ENCODE measurements around the gene SLC9B2.
"Not testable (repeated sequence)": the region's sequence is repeated elsewhere in the genome, so short reads cannot be mapped to it uniquely, and the experiment has no call there.

SLC9B2 gene

GRCh38 chr4:103018391-103019307 is 57.9 kb downstream of the SLC9B2 start:
- no peak for DNase-seq

- no peak for DNase-seq
Measured at GRCh38 chr4:103012551-103012950, 64.0 kb downstream of the SLC9B2 start.

- no peak for DNase-seq
Measured at GRCh38 chr4:103012060-103012459, 64.5 kb downstream of the SLC9B2 start.

- DNase-seq: no peak
Measured at GRCh38 chr4:103011378-103012025, 65.1 kb downstream of the SLC9B2 start.

- DNase-seq: no peak
Measured at GRCh38 chr4:103010804-103011203, 65.8 kb downstream of the SLC9B2 start.

GRCh38 chr4:103008875-103009729 is 67.5 kb downstream of the SLC9B2 start:
- no peak for DNase-seq

GRCh38 chr4:103002551-103002950 is 74.0 kb downstream of the SLC9B2 start:
- no peak for DNase-seq

- no peak for DNase-seq
Measured at GRCh38 chr4:102994803-102995202, 81.8 kb downstream of the SLC9B2 start.

GRCh38 chr4:102993985-102994384 is 82.6 kb downstream of the SLC9B2 start:
- DNase-seq: not testable (repeated sequence)

- DNase-seq: no peak
Measured at GRCh38 chr4:102988429-102989020, 88.0 kb downstream of the SLC9B2 start.

- DNase-seq: no peak
Measured at GRCh38 chr4:102981005-102981404, 95.6 kb downstream of the SLC9B2 start.
